NT2/D1 (cell line): Measurements from ENCODE around the gene GASK1A.

ENCODE experiments used
- DNase-seq: peaks from one replicate; pipeline ENCODE4 v3.0.0-alpha.2; 2011; ENCODE audit warnings: low read depth, low spot score
- H3K27me3 ChIP-seq: 2 replicates; pipeline ENCODE4 v1.6.0; 2011; ENCODE audit warnings: mild to moderate bottlenecking; ENCODE audit not compliant: insufficient read length, insufficient read depth
- H3K36me3 ChIP-seq: 2 replicates; pipeline ENCODE4 v1.6.1; 2011; ENCODE audit warnings: mild to moderate bottlenecking, low read length, mixed read lengths; ENCODE audit not compliant: insufficient read depth, insufficient read length
- H3K4me1 ChIP-seq: 2 replicates; pipeline ENCODE4 v1.5.1; 2011; ENCODE audit not compliant: insufficient read depth, insufficient read length
- H3K4me3 ChIP-seq: 2 replicates; pipeline ENCODE4 v1.5.1; 2011; ENCODE audit warnings: low read depth; ENCODE audit not compliant: insufficient read length
- H3K9ac ChIP-seq: 2 replicates; pipeline ENCODE4 v1.6.0; 2011; ENCODE audit warnings: low read depth; ENCODE audit not compliant: insufficient read length
- H3K9me3 ChIP-seq: 2 replicates; pipeline ENCODE4 v1.5.1; 2011; ENCODE audit warnings: mild to moderate bottlenecking, low read length; ENCODE audit not compliant: insufficient read depth
- SUZ12 ChIP-seq: IDR thresholded peaks from 2 replicates; pipeline ENCODE4 v1.6.1; 2011; ENCODE audit not compliant: insufficient read length, insufficient read depth; ENCODE audit errors: extremely low read depth
- YY1 ChIP-seq: IDR thresholded peaks from 2 replicates; pipeline ENCODE4 v1.6.1; 2011; ENCODE audit not compliant: insufficient read length, insufficient read depth
- ZNF274 ChIP-seq: IDR thresholded peaks from 2 replicates; pipeline ENCODE4 v1.6.1; 2011; ENCODE audit warnings: mild to moderate bottlenecking, low read depth, low read length

The GASK1A gene

DNA sequence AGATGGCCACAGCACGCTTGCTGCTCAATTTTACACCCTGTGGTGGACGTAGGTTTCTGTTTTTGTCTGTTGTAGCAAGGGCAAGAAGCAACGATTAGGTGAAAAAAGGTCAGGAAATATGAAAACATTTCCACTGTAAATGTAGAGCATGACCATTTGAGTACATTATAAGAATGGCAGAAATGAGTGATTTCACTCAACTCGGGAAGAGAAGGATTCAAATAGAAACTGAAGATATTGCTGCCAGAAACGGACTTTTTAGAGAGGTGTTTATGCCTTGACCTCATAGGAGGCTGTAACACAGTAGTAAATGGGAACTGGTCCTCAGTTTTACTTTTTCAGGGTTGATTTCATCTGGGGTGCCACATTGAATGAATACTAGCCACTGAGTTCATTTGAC, 33.1 kb upstream of the GASK1A start:
- Histone ChIP-seq H3K9me3 (no peaks in the 10 kb centered on the region), H3K27me3 (no peaks in the 10 kb centered on the region), H3K36me3 (no peaks in the 10 kb centered on the region), H3K4me1 (no peaks in the 10 kb centered on the region), H3K4me3 (no peak overlapping the region), H3K9ac (no peak overlapping the region)
- TF ChIP-seq ZNF274 (no peak), SUZ12 (no peak), YY1 (no peak)
- no peak for DNase-seq

- Histone ChIP-seq H3K9me3 (no peaks in the 10 kb centered on the region), H3K27me3 (no peaks in the 10 kb centered on the region), H3K36me3 (no peaks in the 10 kb centered on the region), H3K9ac (no peak overlapping the region), H3K4me1 (no peaks in the 10 kb centered on the region), H3K4me3 (no peak overlapping the region)
- no peak for DNase-seq
- no peak for TF ChIP-seq YY1
- no peak for TF ChIP-seq SUZ12
- no peak for TF ChIP-seq ZNF274
Measured at GRCh38 chr3:42957573-42957972, 21.5 kb upstream of the GASK1A start.

DNA sequence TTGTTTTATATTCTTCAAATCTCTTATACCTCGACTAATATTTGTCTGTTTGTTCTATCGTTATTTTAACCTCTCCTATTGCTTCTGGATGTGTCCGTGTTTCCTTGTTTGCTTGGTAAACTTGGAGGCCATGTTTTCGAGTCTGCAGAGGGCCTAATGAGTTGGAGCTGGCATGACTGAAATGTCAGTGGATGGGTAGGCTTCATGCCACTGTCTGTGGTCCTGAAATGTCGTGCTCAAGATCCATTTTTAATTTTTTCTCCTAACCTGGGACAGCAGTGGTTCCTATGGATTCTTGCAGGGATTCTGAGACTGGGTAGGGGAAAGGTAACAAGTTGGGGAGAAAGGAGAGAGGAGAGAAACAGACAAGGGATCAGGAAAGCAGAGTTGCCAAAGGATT, 18.8 kb upstream of the GASK1A start:
- no peaks in the 10 kb centered on the region for H3K27me3 ChIP-seq
- TF ChIP-seq ZNF274: no peak
- no peak for TF ChIP-seq YY1
- no peak for TF ChIP-seq SUZ12
- H3K36me3 ChIP-seq: no peaks in the 10 kb centered on the region
- no peaks in the 10 kb centered on the region for H3K4me1 ChIP-seq
- no peak for DNase-seq
- H3K4me3 ChIP-seq: no peak overlapping the region
- no peak overlapping the region for H3K9ac ChIP-seq
- no peaks in the 10 kb centered on the region for H3K9me3 ChIP-seq

GRCh38 chr3:42960786-42961185, 18.3 kb upstream of the GASK1A start:
- Histone ChIP-seq H3K9ac (no peak overlapping the region), H3K36me3 (no peaks in the 10 kb centered on the region), H3K4me1 (no peaks in the 10 kb centered on the region), H3K4me3 (no peak overlapping the region), H3K27me3 (no peaks in the 10 kb centered on the region), H3K9me3 (no peaks in the 10 kb centered on the region)
- TF ChIP-seq ZNF274 (no peak), YY1 (no peak), SUZ12 (no peak)
- DNase-seq: no peak

- no peak overlapping the region for H3K9ac ChIP-seq
- no peak for DNase-seq
- TF ChIP-seq SUZ12: no peak
- TF ChIP-seq ZNF274: no peak
- no peak for TF ChIP-seq YY1
Measured at GRCh38 chr3:42961633-42962032, 17.5 kb upstream of the GASK1A start.

GRCh38 chr3:42963269-42963668, 15.8 kb upstream of the GASK1A start:
- no peak overlapping the region for H3K4me3 ChIP-seq
- H3K9me3 ChIP-seq: no peaks in the 10 kb centered on the region
- H3K27me3 ChIP-seq: no peaks in the 10 kb centered on the region
- no peak overlapping the region for H3K9ac ChIP-seq
- no peaks in the 10 kb centered on the region for H3K36me3 ChIP-seq
- TF ChIP-seq ZNF274 (no peak), YY1 (no peak), SUZ12 (no peak)
- no peaks in the 10 kb centered on the region for H3K4me1 ChIP-seq
- DNase-seq: no peak

More at GRCh38 chr3:42961633-42962032, 17.5 kb upstream of the GASK1A start:
- no peaks in the 10 kb centered on the region for H3K4me1 ChIP-seq
- H3K36me3 ChIP-seq: no peaks in the 10 kb centered on the region
- no peaks in the 10 kb centered on the region for H3K27me3 ChIP-seq
- no peaks in the 10 kb centered on the region for H3K9me3 ChIP-seq
- no peak overlapping the region for H3K4me3 ChIP-seq

- Histone ChIP-seq H3K4me3 (no peak overlapping the region), H3K9me3 (no peaks in the 10 kb centered on the region), H3K27me3 (no peaks in the 10 kb centered on the region), H3K9ac (no peak overlapping the region), H3K4me1 (no peaks in the 10 kb centered on the region), H3K36me3 (no peaks in the 10 kb centered on the region)
- TF ChIP-seq YY1 (no peak), SUZ12 (no peak), ZNF274 (no peak)
- no peak for DNase-seq
Measured at GRCh38 chr3:42964266-42964665, 14.8 kb upstream of the GASK1A start.

DNA sequence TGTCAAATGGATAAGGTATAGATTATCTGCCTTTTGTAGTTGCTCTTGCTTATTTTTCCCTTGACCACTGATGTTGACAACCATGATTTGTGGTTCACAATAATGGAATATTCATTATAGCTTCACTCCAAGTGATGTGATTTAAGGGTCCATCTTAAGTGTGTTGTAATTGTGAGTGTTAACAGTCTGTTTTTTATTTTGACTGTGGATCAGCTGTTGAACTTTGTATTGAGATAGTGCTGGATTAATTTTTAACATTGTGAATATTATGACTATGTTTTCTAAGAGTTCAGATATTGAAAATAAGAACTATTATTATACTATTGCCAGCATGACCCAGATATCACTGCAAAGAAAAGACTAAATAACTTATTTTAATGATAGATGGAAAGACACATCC, 8.6 kb upstream of the GASK1A start:
- no peak overlapping the region for H3K9ac ChIP-seq
- TF ChIP-seq ZNF274 (no peak), YY1 (no peak), SUZ12 (no peak)
- no peak for DNase-seq
- H3K36me3 ChIP-seq: no peaks in the 10 kb centered on the region
- no peaks in the 10 kb centered on the region for H3K4me1 ChIP-seq
- peaks cover 30% of the 10 kb centered on the region for H3K9me3 ChIP-seq
- no peaks in the 10 kb centered on the region for H3K27me3 ChIP-seq
- no peak overlapping the region for H3K4me3 ChIP-seq
